MM.1S (cell line): ENCODE results near the gene E2F3.

Source experiments
- DNase-seq: peaks from one replicate; pipeline ENCODE4 v3.0.0-alpha.2; 2015
- H2AFZ ChIP-seq: fragments of 300-600 bp; sonication (generic); 2 replicates; pipeline ENCODE4 v1.6.0; 2016; ENCODE audit warnings: antibody characterized with exemption, low read length
- H3F3A ChIP-seq: fragments of 300-600 bp; sonication (generic); 2 replicates; pipeline ENCODE4 v1.6.1; 2016; ENCODE audit warnings: mild to moderate bottlenecking, antibody characterized with exemption, low read length, moderate library complexity, mixed read lengths; ENCODE audit not compliant: insufficient read depth
- H3K27ac ChIP-seq: fragments of 300-600 bp; sonication (generic); 2 replicates; pipeline ENCODE4 v1.5.1; 2016; ENCODE audit warnings: mild to moderate bottlenecking, low read length
- H3K27me3 ChIP-seq: fragments of 300-600 bp; sonication (generic); replicated peaks from 2 replicates; pipeline ENCODE4 v1.6.0; 2016; ENCODE audit warnings: low read length; ENCODE audit not compliant: insufficient read depth
- H3K36me3 ChIP-seq: fragments of 300-600 bp; sonication (generic); replicated peaks from 2 replicates; pipeline ENCODE4 v1.6.1; 2016; ENCODE audit warnings: mild to moderate bottlenecking, low read length, mixed read lengths; ENCODE audit not compliant: insufficient read depth
- H3K4me1 ChIP-seq: fragments of 300-600 bp; sonication (generic); 2 replicates; pipeline ENCODE4 v1.6.1; 2016; ENCODE audit warnings: low read length, mixed read lengths
- H3K4me2 ChIP-seq: fragments of 300-600 bp; sonication (generic); 2 replicates; pipeline ENCODE4 v1.6.0; 2016; ENCODE audit warnings: low read depth, low read length
- H3K4me3 ChIP-seq: fragments of 300-600 bp; sonication (generic); 2 replicates; pipeline ENCODE4 v1.5.1; 2016; ENCODE audit warnings: low read length, mixed read lengths
- H3K79me2 ChIP-seq: fragments of 300-600 bp; sonication (generic); 2 replicates; pipeline ENCODE4 v1.6.1; 2016; ENCODE audit warnings: mixed run types, low read length, mixed read lengths
- H3K9ac ChIP-seq: fragments of 300-600 bp; sonication (generic); 2 replicates; pipeline ENCODE4 v1.6.1; 2016; ENCODE audit warnings: low read length, mixed read lengths
- H3K9me2 ChIP-seq: fragments of 300-600 bp; sonication (generic); replicated peaks from 2 replicates; pipeline ENCODE4 v1.6.1; 2016; ENCODE audit warnings: mild to moderate bottlenecking, low read length, mixed read lengths; ENCODE audit not compliant: insufficient read depth
- H3K9me3 ChIP-seq: fragments of 300-600 bp; sonication (generic); replicated peaks from 2 replicates; pipeline ENCODE4 v1.6.1; 2016; ENCODE audit warnings: mild to moderate bottlenecking, low read length, mixed read lengths; ENCODE audit not compliant: insufficient read depth
- H4K20me1 ChIP-seq: fragments of 300-600 bp; sonication (generic); 2 replicates; pipeline ENCODE4 v1.6.1; 2016; ENCODE audit warnings: mild to moderate bottlenecking, low read length, moderate library complexity, mixed read lengths; ENCODE audit not compliant: insufficient read depth
- EZH2 ChIP-seq: fragments of 300-600 bp; sonication (generic); optimal IDR thresholded peaks from 2 replicates; pipeline ENCODE3; 2017; ENCODE audit warnings: low read depth, mild to moderate bottlenecking, antibody characterized with exemption, low read length, mixed read lengths
- EZH2phosphoT487 ChIP-seq: fragments of 300-600 bp; sonication (generic); IDR thresholded peaks from 2 replicates; pipeline ENCODE4 v1.6.1; 2018; ENCODE audit warnings: antibody characterized with exemption, low read length
- TF ChIP-seq, protein P1 (sequence below): fragments of 300-600 bp; sonication (generic); IDR thresholded peaks from 2 replicates; pipeline ENCODE4 v1.5.1; 2016; ENCODE audit warnings: antibody characterized with exemption, low read length, mixed read lengths

Gene E2F3

DNA sequence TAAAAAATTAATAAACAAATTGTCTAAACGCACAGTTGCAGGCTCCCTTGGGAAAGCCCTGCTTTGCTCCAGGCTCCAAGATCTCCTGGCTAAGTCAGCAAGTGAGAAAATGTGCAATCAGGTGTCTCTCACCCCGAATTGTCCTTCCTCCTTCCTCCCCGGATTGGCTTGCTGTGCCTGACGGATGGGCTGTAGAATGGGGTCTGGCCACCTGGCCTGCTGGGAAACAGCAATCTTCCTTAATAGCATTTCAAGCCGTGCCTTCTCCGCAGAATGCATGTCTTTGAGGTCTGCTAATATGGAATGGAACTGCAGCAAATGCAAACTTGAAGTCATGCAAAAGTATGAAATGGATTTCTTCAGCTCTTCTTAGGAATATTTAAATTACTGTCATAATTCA, 88.9 kb downstream of the E2F3 start:
- Histone ChIP-seq H3K36me3 (peaks cover 9% of the 10 kb centered on the region; the same call in 1 of the 2 replicates), H3K9me2 (no peaks in the 10 kb centered on the region), H3K27ac (no peak overlapping the region), H3K4me2 (no peak overlapping the region), H4K20me1 (no peaks in the 10 kb centered on the region), H3K27me3 (no peaks in the 10 kb centered on the region), H3K9ac (no peak overlapping the region), H3F3A (no peaks in the 10 kb centered on the region), H3K9me3 (no peaks in the 10 kb centered on the region), H3K79me2 (peaks cover 4% of the 10 kb centered on the region; the same call in 1 of the 2 replicates), H2AFZ (no peak overlapping the region), H3K4me1 (no peaks in the 10 kb centered on the region), H3K4me3 (no peak overlapping the region)
- TF ChIP-seq EZH2phosphoT487 (no peak), EZH2 (no peak)
- TF ChIP-seq, protein P1, sequence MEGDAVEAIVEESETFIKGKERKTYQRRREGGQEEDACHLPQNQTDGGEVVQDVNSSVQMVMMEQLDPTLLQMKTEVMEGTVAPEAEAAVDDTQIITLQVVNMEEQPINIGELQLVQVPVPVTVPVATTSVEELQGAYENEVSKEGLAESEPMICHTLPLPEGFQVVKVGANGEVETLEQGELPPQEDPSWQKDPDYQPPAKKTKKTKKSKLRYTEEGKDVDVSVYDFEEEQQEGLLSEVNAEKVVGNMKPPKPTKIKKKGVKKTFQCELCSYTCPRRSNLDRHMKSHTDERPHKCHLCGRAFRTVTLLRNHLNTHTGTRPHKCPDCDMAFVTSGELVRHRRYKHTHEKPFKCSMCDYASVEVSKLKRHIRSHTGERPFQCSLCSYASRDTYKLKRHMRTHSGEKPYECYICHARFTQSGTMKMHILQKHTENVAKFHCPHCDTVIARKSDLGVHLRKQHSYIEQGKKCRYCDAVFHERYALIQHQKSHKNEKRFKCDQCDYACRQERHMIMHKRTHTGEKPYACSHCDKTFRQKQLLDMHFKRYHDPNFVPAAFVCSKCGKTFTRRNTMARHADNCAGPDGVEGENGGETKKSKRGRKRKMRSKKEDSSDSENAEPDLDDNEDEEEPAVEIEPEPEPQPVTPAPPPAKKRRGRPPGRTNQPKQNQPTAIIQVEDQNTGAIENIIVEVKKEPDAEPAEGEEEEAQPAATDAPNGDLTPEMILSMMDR = no peak
- no peak for DNase-seq

DNA sequence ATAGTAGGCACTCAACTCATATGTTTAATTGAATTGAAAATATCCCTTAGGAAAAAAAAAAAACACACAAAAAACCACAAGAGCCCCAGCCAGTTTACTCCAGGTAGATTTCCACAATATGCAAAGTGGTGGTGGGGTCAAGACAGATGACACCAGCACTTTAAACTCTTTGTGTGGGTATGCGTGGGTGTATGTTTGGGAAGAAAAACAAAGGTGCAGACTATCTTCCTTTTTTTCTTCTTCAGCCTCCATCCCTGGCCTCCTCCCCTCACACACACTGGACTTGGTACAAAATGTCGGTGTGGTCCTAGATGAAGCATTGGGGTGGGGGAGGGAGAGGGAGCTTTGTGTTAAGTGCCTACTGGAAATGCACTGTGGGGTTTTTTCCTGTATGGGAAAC, 90.4 kb downstream of the E2F3 start:
- no peaks in the 10 kb centered on the region for H3K9me3 ChIP-seq
- no peaks in the 10 kb centered on the region for H3K27me3 ChIP-seq
- DNase-seq = no peak
- H2AFZ ChIP-seq = no peak overlapping the region
- H3K9ac ChIP-seq = no peak overlapping the region
- peaks cover 4% of the 10 kb centered on the region; the same call in 1 of the 2 replicates for H3K79me2 ChIP-seq
- no peaks in the 10 kb centered on the region for H3K9me2 ChIP-seq
- H3K4me2 ChIP-seq = no peak overlapping the region
- no peak overlapping the region for H3K4me3 ChIP-seq
- no peak overlapping the region for H3K27ac ChIP-seq
- TF ChIP-seq, protein P1 = no peak
- TF ChIP-seq EZH2 = no peak
- TF ChIP-seq EZH2phosphoT487 = no peak
- H3F3A ChIP-seq = no peaks in the 10 kb centered on the region
- H4K20me1 ChIP-seq = no peaks in the 10 kb centered on the region
- H3K36me3 ChIP-seq = peaks cover 9% of the 10 kb centered on the region; the same call in 1 of the 2 replicates
- H3K4me1 ChIP-seq = no peaks in the 10 kb centered on the region

DNA sequence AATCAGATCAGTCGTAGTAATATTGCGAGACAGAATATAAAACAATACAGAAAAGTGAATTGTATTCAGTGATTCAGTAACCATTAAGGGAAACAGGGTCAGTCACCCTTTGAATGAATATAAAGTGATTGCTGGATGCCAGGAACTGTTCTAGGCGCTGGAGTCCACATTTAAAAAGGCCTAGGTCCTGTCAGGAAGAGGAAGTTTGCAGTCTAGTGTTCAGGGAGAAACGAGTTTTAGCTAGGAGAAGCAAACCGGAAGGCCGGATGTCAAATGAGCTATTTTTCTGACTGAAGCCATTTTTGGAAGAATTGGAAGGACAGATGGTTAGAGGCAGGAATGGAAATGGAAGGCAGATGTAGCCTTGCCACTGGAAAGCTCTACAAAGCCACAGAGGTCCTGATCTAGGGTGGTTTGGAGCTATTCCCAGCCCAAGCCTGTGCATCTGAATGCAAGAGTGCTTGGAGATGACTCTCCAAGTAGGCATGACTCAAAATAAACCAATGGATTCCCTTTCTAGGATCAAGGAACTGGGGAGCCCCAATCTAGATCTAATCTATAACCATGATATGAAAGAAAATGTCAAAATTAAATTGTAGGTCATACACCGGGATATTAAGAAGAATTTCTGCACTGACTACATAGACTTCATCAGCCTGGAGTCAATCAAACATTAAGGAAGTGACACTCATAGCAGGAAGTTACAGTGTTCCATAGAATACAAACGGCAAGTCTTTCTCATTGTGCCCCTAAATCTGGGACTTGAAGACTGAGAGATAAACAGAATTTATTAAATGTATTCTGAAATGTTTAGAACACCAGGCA, 95.7 kb downstream of the E2F3 start:
- H3K36me3 ChIP-seq = no peaks in the 10 kb centered on the region
- no peaks in the 10 kb centered on the region for H3K9me2 ChIP-seq
- TF ChIP-seq, protein P1 = no peak
- TF ChIP-seq EZH2phosphoT487 = no peak
- no peak for TF ChIP-seq EZH2
- no peaks in the 10 kb centered on the region for H3K79me2 ChIP-seq
- no peaks in the 10 kb centered on the region for H3K27me3 ChIP-seq
- H2AFZ ChIP-seq = no peak overlapping the region
- H3K4me2 ChIP-seq = no peak overlapping the region
- no peaks in the 10 kb centered on the region for H4K20me1 ChIP-seq
- no peak overlapping the region for H3K4me3 ChIP-seq
- no peak for DNase-seq
- H3K4me1 ChIP-seq = no peaks in the 10 kb centered on the region
- no peaks in the 10 kb centered on the region for H3K9me3 ChIP-seq
- no peaks in the 10 kb centered on the region for H3F3A ChIP-seq
- no peak overlapping the region for H3K27ac ChIP-seq
- no peak overlapping the region for H3K9ac ChIP-seq
